HUES6 (cell line): Measurements from ENCODE around the gene PUM2.

Experiments
- H3K27ac ChIP-seq: 2 replicates; pipeline ENCODE4 v1.7.0; 2013; ENCODE audit warnings: low read depth, mild to moderate bottlenecking, low read length, inconsistent platforms
- H3K27me3 ChIP-seq: 2 replicates; pipeline ENCODE4 v1.6.1; 2013; ENCODE audit warnings: low read length; ENCODE audit not compliant: control insufficient read depth, insufficient read depth
- H3K36me3 ChIP-seq: 2 replicates; pipeline ENCODE4 v1.6.1; 2013; ENCODE audit warnings: low read length; ENCODE audit not compliant: control insufficient read depth, insufficient read depth
- H3K4me1 ChIP-seq: 2 replicates; pipeline ENCODE4 v1.6.1; 2013; ENCODE audit warnings: low read length; ENCODE audit not compliant: control insufficient read depth, insufficient read depth
- H3K4me3 ChIP-seq: 2 replicates; pipeline ENCODE4 v1.5.1; 2013; ENCODE audit warnings: low read depth, low read length
- H3K9ac ChIP-seq: one replicate; pipeline ENCODE4 v1.6.1; 2013; ENCODE audit warnings: mild to moderate bottlenecking, low read length
- H3K9me3 ChIP-seq: 2 replicates; pipeline ENCODE4 v1.6.1; 2013; ENCODE audit warnings: low read depth, low read length; ENCODE audit not compliant: control insufficient read depth, insufficient read depth

PUM2 gene

DNA sequence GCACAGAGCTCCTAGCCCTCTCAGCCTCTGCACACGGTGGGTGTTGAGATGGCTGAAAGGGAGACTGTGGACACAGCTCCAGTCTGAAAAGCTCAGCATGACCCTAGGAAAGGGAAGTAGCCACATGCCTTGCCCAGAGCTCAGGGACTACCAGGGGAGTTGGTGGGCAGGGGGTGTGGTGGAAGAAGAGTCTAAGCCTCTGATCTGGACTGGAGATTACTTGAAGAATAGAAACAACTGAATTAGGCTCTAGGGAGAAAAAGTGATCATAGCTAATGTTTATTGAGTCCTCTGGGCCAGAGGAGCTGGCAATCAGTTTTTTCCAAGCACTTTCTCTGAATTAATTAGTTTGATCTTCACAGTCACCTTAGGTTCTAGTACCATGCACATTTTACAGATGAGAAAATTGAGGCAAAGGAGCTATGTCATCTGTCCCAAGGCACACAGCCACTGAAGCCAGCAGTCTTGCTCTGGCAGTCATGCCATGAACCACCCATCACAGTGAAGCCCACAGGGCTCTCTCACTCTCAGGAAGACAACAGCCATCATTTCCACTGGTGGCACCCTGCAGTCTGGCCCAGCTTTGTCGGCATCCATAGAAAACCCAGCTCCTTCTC lies 136.0 kb downstream of the PUM2 start:
- H3K4me3 ChIP-seq = no peak overlapping the region
- H3K4me1 ChIP-seq = peaks cover 34% of the 10 kb centered on the region
- H3K9me3 ChIP-seq = no peaks in the 10 kb centered on the region
- H3K27me3 ChIP-seq = no peaks in the 10 kb centered on the region
- no peak overlapping the region for H3K9ac ChIP-seq
- peaks cover 5% of the 10 kb centered on the region for H3K36me3 ChIP-seq
- H3K27ac ChIP-seq = no peak overlapping the region

DNA sequence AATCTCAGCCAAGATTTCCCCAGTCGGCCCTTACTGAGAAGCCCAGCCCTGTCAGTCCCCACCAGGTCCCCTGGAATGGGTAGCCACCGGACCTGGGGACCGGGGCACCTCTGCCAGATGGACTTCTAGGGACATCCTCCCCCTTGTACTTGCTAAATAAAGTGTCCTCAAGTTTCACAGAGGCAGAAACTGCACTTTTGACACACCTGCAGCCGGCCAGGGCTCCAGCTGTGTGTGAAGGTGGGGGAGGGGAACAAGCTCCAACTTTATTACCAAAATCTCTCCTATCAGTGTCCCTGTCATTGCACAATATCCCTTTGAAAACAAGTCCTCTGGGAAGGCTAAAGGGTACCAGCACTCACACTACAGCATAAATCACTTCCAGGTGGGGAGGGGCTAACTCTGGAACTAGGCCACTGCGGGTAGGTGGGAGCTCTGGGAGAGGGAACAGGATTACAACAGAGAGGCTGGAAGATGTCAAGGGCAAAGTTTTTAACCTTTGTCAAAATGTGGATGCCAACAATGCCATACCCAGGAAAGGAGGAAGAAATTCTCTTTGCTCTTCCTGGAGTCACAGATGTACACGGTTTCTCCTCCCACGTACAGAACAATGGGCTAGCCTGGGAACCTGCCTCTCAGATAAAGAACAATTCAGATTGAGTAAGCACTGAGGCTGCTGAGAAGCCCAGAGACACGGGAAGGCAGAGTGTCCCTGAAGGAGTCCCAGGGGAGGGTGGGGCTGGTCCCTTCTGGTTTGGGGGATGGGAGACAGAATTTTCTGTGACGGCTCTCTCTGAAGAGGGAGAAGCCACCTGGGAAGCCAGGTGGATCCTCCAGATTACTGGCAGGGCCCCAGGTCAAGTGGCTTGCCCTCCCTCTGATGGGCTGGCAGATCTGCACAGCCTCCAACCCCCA lies 136.7 kb downstream of the PUM2 start:
- H3K36me3 ChIP-seq = peaks cover 5% of the 10 kb centered on the region
- H3K4me3 ChIP-seq = no peak overlapping the region
- peaks cover 42% of the 10 kb centered on the region for H3K4me1 ChIP-seq
- no peaks in the 10 kb centered on the region for H3K27me3 ChIP-seq
- H3K9ac ChIP-seq = no peak overlapping the region
- no peak overlapping the region for H3K27ac ChIP-seq
- no peaks in the 10 kb centered on the region for H3K9me3 ChIP-seq

DNA sequence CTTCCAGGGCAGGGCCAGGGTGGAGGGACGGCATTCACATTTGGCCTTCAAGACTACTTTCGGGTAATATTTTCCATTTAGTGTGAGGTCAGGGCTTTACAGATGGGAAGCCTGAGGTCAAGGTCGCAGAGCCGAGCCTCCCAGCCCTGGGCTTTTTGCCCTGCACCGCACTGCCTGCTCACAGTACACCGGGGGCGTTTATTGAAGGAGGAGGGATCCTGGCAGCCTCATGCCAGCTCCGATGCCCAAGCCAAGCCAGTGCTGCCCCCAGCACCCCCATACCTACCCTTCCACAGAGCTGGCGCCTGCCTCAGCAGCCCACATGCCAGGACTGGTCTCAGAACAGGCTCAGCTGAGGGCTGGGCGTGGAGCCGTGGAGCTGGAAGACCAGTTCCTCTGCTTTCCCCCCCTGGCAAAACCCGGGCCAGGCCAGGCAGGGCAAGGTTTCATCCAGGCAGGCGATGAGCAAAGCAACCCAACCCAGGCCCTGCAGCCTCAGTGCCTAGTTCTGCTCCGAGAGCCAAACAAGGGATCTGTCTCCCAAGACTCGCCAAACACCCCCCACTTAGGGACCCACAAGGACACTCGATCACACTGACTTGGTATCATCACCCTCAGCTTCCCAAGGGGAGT lies 137.7 kb downstream of the PUM2 start:
- H3K4me3 ChIP-seq = no peak overlapping the region
- H3K9me3 ChIP-seq = no peaks in the 10 kb centered on the region
- no peaks in the 10 kb centered on the region for H3K36me3 ChIP-seq
- H3K27ac ChIP-seq = peak overlapping the region; percentile 43; the same call in 1 of the 2 replicates
- H3K27me3 ChIP-seq = no peaks in the 10 kb centered on the region
- H3K4me1 ChIP-seq = peaks cover 51% of the 10 kb centered on the region
- H3K9ac ChIP-seq = no peak overlapping the region

DNA sequence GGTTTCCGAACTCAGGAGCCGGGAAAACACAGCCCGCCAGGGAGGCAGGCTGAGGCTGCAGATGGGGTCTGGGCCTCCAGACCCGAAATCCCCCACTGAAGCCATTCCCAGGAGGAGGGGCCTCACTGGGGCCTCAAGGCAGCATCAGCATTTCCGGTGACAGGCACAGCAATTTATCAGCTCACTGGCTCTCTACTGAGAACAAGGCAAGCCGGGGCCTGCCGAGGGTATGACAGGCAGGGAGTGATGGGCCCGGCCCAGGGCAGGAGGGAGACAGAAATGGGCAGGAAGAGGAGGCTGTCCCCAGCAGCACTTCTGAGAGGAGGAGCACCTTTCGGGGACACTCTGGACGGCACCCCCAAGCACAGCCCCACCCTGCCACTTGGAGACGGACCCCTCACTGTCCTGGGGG lies 138.2 kb downstream of the PUM2 start:
- H3K9ac ChIP-seq = no peak overlapping the region
- no peaks in the 10 kb centered on the region for H3K36me3 ChIP-seq
- peak overlapping the region; percentile 43; the same call in 1 of the 2 replicates for H3K27ac ChIP-seq
- peaks cover 54% of the 10 kb centered on the region for H3K4me1 ChIP-seq
- no peak overlapping the region for H3K4me3 ChIP-seq
- H3K9me3 ChIP-seq = no peaks in the 10 kb centered on the region
- no peaks in the 10 kb centered on the region for H3K27me3 ChIP-seq

DNA sequence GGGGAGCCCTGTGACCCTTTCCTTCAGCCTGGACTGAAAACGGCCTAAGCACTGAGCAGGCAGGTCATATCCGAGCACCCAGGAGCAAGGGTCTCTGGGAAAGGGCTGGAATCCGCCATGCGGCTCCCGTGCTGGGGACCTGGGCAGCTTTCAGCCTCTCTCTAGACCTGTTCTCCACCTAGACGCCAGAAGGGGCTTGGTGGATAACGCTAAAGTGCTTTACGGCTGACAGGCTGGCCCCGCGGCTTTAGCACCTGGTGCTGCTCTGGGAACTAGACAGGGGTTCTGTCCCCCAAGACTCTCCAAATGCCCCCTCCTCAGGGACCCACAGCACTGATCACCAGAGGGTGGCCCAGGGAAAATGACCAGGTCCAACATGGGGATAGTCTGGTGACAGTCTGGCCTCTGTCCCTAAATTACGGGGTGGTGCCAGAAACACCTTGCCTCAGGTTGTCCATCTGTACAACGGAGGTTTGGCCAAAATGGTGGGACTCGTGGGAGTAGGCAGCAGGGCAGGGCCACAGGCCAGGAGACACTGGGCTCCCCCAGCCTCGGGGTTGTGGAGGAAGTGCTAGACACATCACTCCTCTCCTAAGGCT lies 138.7 kb downstream of the PUM2 start:
- H3K27ac ChIP-seq = no peak overlapping the region
- H3K4me3 ChIP-seq = no peak overlapping the region
- no peaks in the 10 kb centered on the region for H3K36me3 ChIP-seq
- no peaks in the 10 kb centered on the region for H3K9me3 ChIP-seq
- H3K27me3 ChIP-seq = no peaks in the 10 kb centered on the region
- H3K4me1 ChIP-seq = peaks cover 54% of the 10 kb centered on the region
- no peak overlapping the region for H3K9ac ChIP-seq

DNA sequence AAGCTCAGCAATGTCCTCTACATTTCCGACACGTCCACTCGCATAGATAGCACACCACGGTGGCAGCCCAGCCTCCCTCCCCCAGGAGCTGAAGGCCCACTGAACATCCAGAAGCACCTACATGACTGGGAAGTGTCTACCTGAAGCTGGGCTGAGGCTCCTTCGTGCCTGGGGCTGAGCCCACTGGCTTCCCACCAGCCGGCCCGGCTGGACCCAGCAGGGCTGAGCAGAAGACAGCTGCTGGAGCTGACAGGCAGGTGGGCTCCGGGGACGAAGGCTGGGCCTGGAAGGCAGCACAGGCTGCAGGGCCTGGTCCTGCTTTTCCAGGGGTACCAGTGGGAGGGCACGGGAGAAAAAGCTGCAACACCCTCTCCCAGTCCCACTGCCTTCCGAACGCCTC lies 139.2 kb downstream of the PUM2 start:
- Histone ChIP-seq H3K27me3 (no peaks in the 10 kb centered on the region), H3K36me3 (no peaks in the 10 kb centered on the region), H3K4me1 (peaks cover 54% of the 10 kb centered on the region), H3K9ac (no peak overlapping the region), H3K4me3 (no peak overlapping the region), H3K9me3 (no peaks in the 10 kb centered on the region), H3K27ac (no peak overlapping the region)

DNA sequence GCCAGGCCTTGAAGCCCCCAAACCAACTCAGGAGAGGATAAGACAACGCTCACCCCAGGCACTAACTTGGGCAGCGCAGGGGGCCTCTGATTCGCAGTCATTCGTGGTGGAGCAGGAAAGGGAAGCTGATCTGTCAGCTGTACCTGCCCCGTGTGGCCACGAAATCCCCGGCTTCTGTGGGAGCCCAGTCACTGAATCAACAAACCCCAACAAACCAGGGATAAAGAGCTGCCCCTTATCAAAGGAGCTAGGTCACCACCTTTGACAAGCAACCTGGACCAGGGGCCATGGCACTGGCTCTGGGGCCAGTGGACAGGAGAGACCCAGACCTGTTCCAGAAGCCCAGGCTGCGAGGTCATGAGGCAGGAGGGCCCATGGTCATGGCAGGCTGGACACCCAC lies 140.2 kb downstream of the PUM2 start:
- no peaks in the 10 kb centered on the region for H3K27me3 ChIP-seq
- peaks cover 3% of the 10 kb centered on the region; the same call in 1 of the 2 replicates for H3K36me3 ChIP-seq
- no peak overlapping the region for H3K9ac ChIP-seq
- peaks cover 54% of the 10 kb centered on the region for H3K4me1 ChIP-seq
- no peak overlapping the region for H3K27ac ChIP-seq
- H3K9me3 ChIP-seq = no peaks in the 10 kb centered on the region
- no peak overlapping the region for H3K4me3 ChIP-seq

DNA sequence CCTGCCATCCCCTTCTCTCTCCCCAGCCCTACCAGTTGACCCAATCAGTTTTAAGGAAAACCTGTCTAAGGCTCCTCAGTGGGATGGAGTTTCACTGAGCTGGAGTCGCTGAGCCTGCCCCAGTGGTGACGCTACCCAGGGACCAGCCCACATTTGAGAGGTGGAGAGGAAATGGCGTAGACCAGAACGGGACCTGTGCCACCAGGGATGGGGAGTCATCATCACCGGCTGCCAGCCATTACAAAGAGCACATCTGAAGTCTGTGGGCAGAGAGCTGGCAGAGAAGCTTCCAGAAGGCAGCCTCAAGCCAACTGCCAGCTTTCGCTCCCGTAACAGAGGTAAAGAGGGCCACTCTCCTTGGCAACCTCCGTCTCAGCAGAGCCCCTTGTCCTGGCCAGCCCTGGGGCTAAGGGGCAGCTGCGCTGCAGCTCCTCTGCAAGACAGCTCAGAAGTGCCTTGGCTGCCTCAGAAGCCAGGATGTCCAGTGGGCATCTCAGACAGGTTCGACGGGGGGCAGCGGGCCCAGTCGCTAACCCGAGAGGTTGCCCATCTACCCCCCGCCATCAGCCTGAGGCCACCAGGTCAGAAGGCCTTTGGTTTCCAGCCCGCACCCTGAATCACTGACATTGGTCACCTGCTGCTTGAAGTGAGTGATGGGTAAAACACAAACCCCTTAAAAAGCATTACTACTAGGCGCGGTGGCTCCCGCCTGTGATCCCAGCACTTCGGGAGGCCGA lies 141.1 kb downstream of the PUM2 start:
- Histone ChIP-seq H3K27me3 (no peaks in the 10 kb centered on the region), H3K4me3 (no peak overlapping the region), H3K9me3 (no peaks in the 10 kb centered on the region), H3K9ac (no peak overlapping the region), H3K27ac (no peak overlapping the region), H3K36me3 (peaks cover 9% of the 10 kb centered on the region), H3K4me1 (peaks cover 46% of the 10 kb centered on the region)

DNA sequence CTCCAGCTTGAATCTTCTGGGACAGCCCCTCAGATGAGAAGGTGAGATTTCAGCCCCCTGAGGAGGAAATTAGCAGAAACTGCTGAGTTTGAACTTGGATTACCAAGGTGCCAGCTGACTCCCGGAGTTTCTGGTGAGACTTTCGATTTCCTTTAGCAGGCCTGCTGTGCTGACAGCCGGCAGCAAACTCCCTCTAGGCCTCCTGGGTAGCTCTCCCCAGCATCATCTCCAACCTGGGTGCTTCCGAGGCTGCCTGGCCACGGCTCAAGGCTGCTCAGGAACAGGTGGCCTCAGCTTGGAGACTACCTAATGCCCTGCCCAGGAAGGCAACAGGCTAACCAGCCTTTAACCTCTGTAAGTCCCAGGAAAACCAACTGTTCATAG lies 142.2 kb downstream of the PUM2 start:
- Histone ChIP-seq H3K36me3 (peaks cover 18% of the 10 kb centered on the region), H3K4me3 (no peak overlapping the region), H3K9me3 (no peaks in the 10 kb centered on the region), H3K27me3 (no peaks in the 10 kb centered on the region), H3K27ac (0 out of 2 replicates have a peak overlapping the region, but pooled peaks have one; percentile 8), H3K9ac (no peak overlapping the region), H3K4me1 (peaks cover 36% of the 10 kb centered on the region)

DNA sequence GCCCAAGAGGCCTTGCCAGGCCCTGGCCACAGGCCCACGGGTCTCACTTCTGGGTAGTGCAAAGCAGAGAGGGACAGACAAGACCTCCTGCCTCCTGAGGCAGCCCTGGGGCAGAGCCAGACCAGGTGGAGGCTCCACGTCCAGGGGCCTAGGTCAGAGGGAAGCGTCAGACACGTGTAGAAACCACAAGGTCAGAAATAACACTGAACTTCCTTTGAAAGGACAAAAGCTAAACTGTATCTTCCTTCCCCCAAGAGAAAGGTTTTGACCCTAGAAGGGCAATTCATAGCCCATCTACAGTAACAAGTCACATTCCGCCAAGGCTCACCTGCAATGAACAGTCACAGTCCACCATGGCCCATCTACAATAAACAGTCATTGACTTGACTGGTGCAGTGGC lies 143.6 kb downstream of the PUM2 start:
- no peak overlapping the region for H3K9ac ChIP-seq
- peaks cover 22% of the 10 kb centered on the region for H3K4me1 ChIP-seq
- no peak overlapping the region for H3K27ac ChIP-seq
- H3K4me3 ChIP-seq = no peak overlapping the region
- peaks cover 32% of the 10 kb centered on the region for H3K36me3 ChIP-seq
- H3K27me3 ChIP-seq = no peaks in the 10 kb centered on the region
- no peaks in the 10 kb centered on the region for H3K9me3 ChIP-seq
